ENCODE measurements around the gene SHISA5.

GRCh38 chr3:48552111-48552951 lies 48.4 kb upstream of the SHISA5 start:
- TF ChIP-seq CHD2 (IDR thresholded peaks at IDR 0.05; ENCODE audit: borderline replicate concordance, low read depth, low read length), result no peak
- TF ChIP-seq, protein P1, sequence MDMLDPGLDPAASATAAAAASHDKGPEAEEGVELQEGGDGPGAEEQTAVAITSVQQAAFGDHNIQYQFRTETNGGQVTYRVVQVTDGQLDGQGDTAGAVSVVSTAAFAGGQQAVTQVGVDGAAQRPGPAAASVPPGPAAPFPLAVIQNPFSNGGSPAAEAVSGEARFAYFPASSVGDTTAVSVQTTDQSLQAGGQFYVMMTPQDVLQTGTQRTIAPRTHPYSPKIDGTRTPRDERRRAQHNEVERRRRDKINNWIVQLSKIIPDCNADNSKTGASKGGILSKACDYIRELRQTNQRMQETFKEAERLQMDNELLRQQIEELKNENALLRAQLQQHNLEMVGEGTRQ (IDR thresholded peaks at IDR 0.05; ENCODE audit: borderline replicate concordance, low read depth, low read length), result no peak
- no peak for TF ChIP-seq SIN3A (IDR thresholded peaks at IDR 0.05; ENCODE audit: low read depth, low read length)
- TF ChIP-seq CEBPB (IDR thresholded peaks at IDR 0.05; ENCODE audit: borderline replicate concordance in 1 of 2, low read depth in 2 of 2, low read length in 2 of 2), result no peak
- no peak for TF ChIP-seq CTCF (IDR thresholded peaks at IDR 0.05 in 2 of 3, conservative IDR thresholded peaks at IDR 0.05 in 1 of 3; ENCODE audit: control insufficient read depth in 2 of 3, extremely low read depth in 1 of 3, insufficient read depth in 1 of 3, low read depth in 3 of 3, low read length in 3 of 3)
- TF ChIP-seq, protein P2, sequence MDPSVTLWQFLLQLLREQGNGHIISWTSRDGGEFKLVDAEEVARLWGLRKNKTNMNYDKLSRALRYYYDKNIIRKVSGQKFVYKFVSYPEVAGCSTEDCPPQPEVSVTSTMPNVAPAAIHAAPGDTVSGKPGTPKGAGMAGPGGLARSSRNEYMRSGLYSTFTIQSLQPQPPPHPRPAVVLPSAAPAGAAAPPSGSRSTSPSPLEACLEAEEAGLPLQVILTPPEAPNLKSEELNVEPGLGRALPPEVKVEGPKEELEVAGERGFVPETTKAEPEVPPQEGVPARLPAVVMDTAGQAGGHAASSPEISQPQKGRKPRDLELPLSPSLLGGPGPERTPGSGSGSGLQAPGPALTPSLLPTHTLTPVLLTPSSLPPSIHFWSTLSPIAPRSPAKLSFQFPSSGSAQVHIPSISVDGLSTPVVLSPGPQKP (IDR thresholded peaks at IDR 0.05; ENCODE audit: low read depth, low read length), result no peak
- TF ChIP-seq EP300 (IDR thresholded peaks at IDR 0.05; ENCODE audit: borderline replicate concordance in 1 of 2, control insufficient read depth in 1 of 2, low read depth in 2 of 2, low read length in 2 of 2), result no peak
